ENCODE measurements around the gene PPP1R12B. TPM values are rescaled to one million over a fixed set of nuclear protein-coding genes. Genes with fewer than 3 reads are reported as not detected.
"Not testable (repeated sequence)": the region's sequence is repeated elsewhere in the genome, so short reads cannot be mapped to it uniquely, and the experiment has no call there.

PPP1R12B gene
- total RNA-seq, 1 donor = 20.6 TPM

GRCh38 chr1:202578565-202578964, 230.1 kb downstream of the PPP1R12B start:
- TF ChIP-seq CTCF (IDR thresholded peaks at IDR 0.05; ENCODE audit: extremely low read depth, low read depth, low read length) = no peak
- no peak for DNase-seq (ENCODE audit: insufficient read length, low spot score, missing footprints)
- Histone ChIP-seq H3K9me3 (ENCODE audit: low read depth, low read length) (no peaks in the 10 kb centered on the region), H3K4me3 (ENCODE audit: insufficient read depth, low read length) (no peak overlapping the region), H3K27me3 (ENCODE audit: insufficient read depth, low read length) (no peaks in the 10 kb centered on the region), H3K4me2 (ENCODE audit: insufficient read depth, low read length) (no peak overlapping the region), H3K27ac (ENCODE audit: low read depth, low read length) (no peak overlapping the region), H3K36me3 (ENCODE audit: insufficient read depth, low read length) (peaks cover 4% of the 10 kb centered on the region), H4K20me1 (ENCODE audit: insufficient read depth, low read length) (no peaks in the 10 kb centered on the region), H3K4me1 (ENCODE audit: insufficient read depth, low read length) (peaks cover 55% of the 10 kb centered on the region), H2AFZ (ENCODE audit: low read length) (no peak overlapping the region), H3K79me2 (ENCODE audit: insufficient read depth, low read length) (no peaks in the 10 kb centered on the region)

GRCh38 chr1:202579806-202580205, 231.3 kb downstream of the PPP1R12B start:
- peak overlapping the region; percentile 83 for H3K27ac ChIP-seq (ENCODE audit: low read depth, low read length)
- H3K4me3 ChIP-seq (ENCODE audit: insufficient read depth, low read length) = peak overlapping the region; percentile 6
- no peaks in the 10 kb centered on the region for H4K20me1 ChIP-seq (ENCODE audit: insufficient read depth, low read length)
- H3K36me3 ChIP-seq (ENCODE audit: insufficient read depth, low read length) = peaks cover 4% of the 10 kb centered on the region
- peak overlapping the region; percentile 57 for H3K4me2 ChIP-seq (ENCODE audit: insufficient read depth, low read length)
- no peaks in the 10 kb centered on the region for H3K27me3 ChIP-seq (ENCODE audit: insufficient read depth, low read length)
- no peak for TF ChIP-seq CTCF (IDR thresholded peaks at IDR 0.05; ENCODE audit: extremely low read depth, low read depth, low read length)
- DNase-seq (ENCODE audit: insufficient read length, low spot score, missing footprints) = peak; percentile 86
- H3K79me2 ChIP-seq (ENCODE audit: insufficient read depth, low read length) = no peaks in the 10 kb centered on the region
- peaks cover 55% of the 10 kb centered on the region for H3K4me1 ChIP-seq (ENCODE audit: insufficient read depth, low read length)
- no peak overlapping the region for H2AFZ ChIP-seq (ENCODE audit: low read length)
- no peaks in the 10 kb centered on the region for H3K9me3 ChIP-seq (ENCODE audit: low read depth, low read length)

- Histone ChIP-seq H3K4me3 (ENCODE audit: insufficient read depth, low read length) (peak overlapping the region; percentile 1), H2AFZ (ENCODE audit: low read length) (no peak overlapping the region), H3K4me2 (ENCODE audit: insufficient read depth, low read length) (peak overlapping the region; percentile 57), H3K27me3 (ENCODE audit: insufficient read depth, low read length) (no peaks in the 10 kb centered on the region), H3K36me3 (ENCODE audit: insufficient read depth, low read length) (peaks cover 4% of the 10 kb centered on the region), H3K27ac (ENCODE audit: low read depth, low read length) (peak overlapping the region; percentile 83), H4K20me1 (ENCODE audit: insufficient read depth, low read length) (no peaks in the 10 kb centered on the region), H3K4me1 (ENCODE audit: insufficient read depth, low read length) (peaks cover 62% of the 10 kb centered on the region), H3K79me2 (ENCODE audit: insufficient read depth, low read length) (no peaks in the 10 kb centered on the region), H3K9me3 (ENCODE audit: low read depth, low read length) (no peaks in the 10 kb centered on the region)
- no peak for TF ChIP-seq CTCF (IDR thresholded peaks at IDR 0.05; ENCODE audit: extremely low read depth, low read depth, low read length)
- no peak for DNase-seq (ENCODE audit: insufficient read length, low spot score, missing footprints)
These were observed 232.1 kb downstream of the PPP1R12B start for GRCh38 chr1:202580619-202581018.

- not testable (repeated sequence) for DNase-seq (ENCODE audit: insufficient read length, low spot score, missing footprints); H3K4me2 ChIP-seq (ENCODE audit: insufficient read depth, low read length)
These were observed 233.9 kb downstream of the PPP1R12B start for GRCh38 chr1:202582350-202582749.

More at GRCh38 chr1:202582350-202582749, 233.9 kb downstream of the PPP1R12B start:
- not testable (repeated sequence) for H3K9me3 ChIP-seq (ENCODE audit: low read depth, low read length); H3K79me2 ChIP-seq (ENCODE audit: insufficient read depth, low read length); H3K27ac ChIP-seq (ENCODE audit: low read depth, low read length); H2AFZ ChIP-seq (ENCODE audit: low read length); H4K20me1 ChIP-seq (ENCODE audit: insufficient read depth, low read length); H3K4me3 ChIP-seq (ENCODE audit: insufficient read depth, low read length); H3K27me3 ChIP-seq (ENCODE audit: insufficient read depth, low read length); H3K36me3 ChIP-seq (ENCODE audit: insufficient read depth, low read length)
- peaks cover 62% of the 10 kb centered on the region for H3K4me1 ChIP-seq (ENCODE audit: insufficient read depth, low read length)

All from osteoblast (primary cell).